SU-DHL-6 (cell line): ENCODE data around the gene PIEZO1.

Source experiments
- EZH2phosphoT487 ChIP-seq: fragments of 200-600 bp; sonication (generic), shearing (Covaris generic); conservative IDR thresholded peaks from 2 replicates; pipeline ENCODE4 v1.6.1; 2018; ENCODE audit warnings: mild to moderate bottlenecking, antibody characterized with exemption, low read length, moderate library complexity, mixed read lengths
- TF ChIP-seq, protein P1 (sequence below): fragments of 200-600 bp; sonication (generic); IDR thresholded peaks from one replicate; pipeline ENCODE4 v1.5.1; 2017; ENCODE audit warnings: antibody characterized with exemption, mild to moderate bottlenecking, low read length, moderate library complexity; ENCODE audit not compliant: insufficient read depth, poor library complexity, severe bottlenecking

GRCh38 chr16:88687254-88687576 is 97.8 kb downstream of the PIEZO1 start:
- TF ChIP-seq, protein P1, sequence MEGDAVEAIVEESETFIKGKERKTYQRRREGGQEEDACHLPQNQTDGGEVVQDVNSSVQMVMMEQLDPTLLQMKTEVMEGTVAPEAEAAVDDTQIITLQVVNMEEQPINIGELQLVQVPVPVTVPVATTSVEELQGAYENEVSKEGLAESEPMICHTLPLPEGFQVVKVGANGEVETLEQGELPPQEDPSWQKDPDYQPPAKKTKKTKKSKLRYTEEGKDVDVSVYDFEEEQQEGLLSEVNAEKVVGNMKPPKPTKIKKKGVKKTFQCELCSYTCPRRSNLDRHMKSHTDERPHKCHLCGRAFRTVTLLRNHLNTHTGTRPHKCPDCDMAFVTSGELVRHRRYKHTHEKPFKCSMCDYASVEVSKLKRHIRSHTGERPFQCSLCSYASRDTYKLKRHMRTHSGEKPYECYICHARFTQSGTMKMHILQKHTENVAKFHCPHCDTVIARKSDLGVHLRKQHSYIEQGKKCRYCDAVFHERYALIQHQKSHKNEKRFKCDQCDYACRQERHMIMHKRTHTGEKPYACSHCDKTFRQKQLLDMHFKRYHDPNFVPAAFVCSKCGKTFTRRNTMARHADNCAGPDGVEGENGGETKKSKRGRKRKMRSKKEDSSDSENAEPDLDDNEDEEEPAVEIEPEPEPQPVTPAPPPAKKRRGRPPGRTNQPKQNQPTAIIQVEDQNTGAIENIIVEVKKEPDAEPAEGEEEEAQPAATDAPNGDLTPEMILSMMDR = no peak
- no peak for TF ChIP-seq EZH2phosphoT487
